Spleen (tissue), 7 donors: ENCODE results near the gene EFNB2.

Experiments used
- CTCF ChIP-seq, 11 experiments: fragments of 200-600 bp in 7 of 11; fragments of 450-650 bp in 4 of 11; sonication (generic) in 4 of 11; IDR thresholded peaks in 8 of 11; conservative IDR thresholded peaks in 3 of 11; 1 replicate in 7 of 11; 2 replicates in 4 of 11; pipeline versions ENCODE4 v1.4.0 to v1.8.0; 2016 to 2021; ENCODE audit warnings: antibody characterized with exemption in 11 of 11, inconsistent platforms in 4 of 11, mild to moderate bottlenecking in 1 of 11
- POLR2A ChIP-seq, 3 donors: fragments of 450-650 bp; IDR thresholded peaks; one replicate each; pipeline ENCODE4 v1.5.1; 2017; ENCODE audit warnings: antibody characterized with exemption in 3 of 3, mild to moderate bottlenecking in 1 of 3
- POLR2AphosphoS5 ChIP-seq, 3 donors: sonication (generic); formaldehyde crosslinking; IDR thresholded peaks; one replicate each; pipeline ENCODE4 v1.5.1; 2017; ENCODE audit warnings: antibody characterized with exemption in 3 of 3
- donor health status: DM: no; HTN: no; CAD: no; lungs with moderate emphysema.
- donor health status: DM: no; HTN: no; CAD: no.
- donor health status: DM: no; HTN: no; CAD: no.

GRCh38 chr13:106500445-106500844 lies 35.0 kb downstream of the EFNB2 start:
- TF ChIP-seq CTCF (IDR thresholded peaks at IDR 0.05 in 8 of 11, conservative IDR thresholded peaks at IDR 0.05 in 3 of 11) (no peak), POLR2AphosphoS5 (IDR thresholded peaks at IDR 0.05) (no peak), POLR2A (IDR thresholded peaks at IDR 0.05) (no peak)
